Loucy (cell line): ENCODE data around the gene PTPRC.

ENCODE experiments used
- H2AFZ ChIP-seq: fragments of 200-600 bp; sonication (generic); 2 replicates; pipeline ENCODE4 v1.6.0; 2016; ENCODE audit warnings: antibody characterized with exemption, mild to moderate bottlenecking, low read length, moderate library complexity
- H3F3A ChIP-seq: fragments of 200-600 bp; 2 replicates; pipeline ENCODE4 v1.6.0; 2016; ENCODE audit warnings: antibody characterized with exemption, low read depth, mild to moderate bottlenecking
- H3K27me3 ChIP-seq: fragments of 200-600 bp; sonication (generic); 2 replicates; pipeline ENCODE4 v1.6.1; 2014; ENCODE audit warnings: low read length, mild to moderate bottlenecking; ENCODE audit not compliant: insufficient read depth, poor library complexity, severe bottlenecking
- H3K36me3 ChIP-seq: fragments of 200-600 bp; sonication (generic); 2 replicates; pipeline ENCODE4 v1.6.1; 2016; ENCODE audit warnings: low read length; ENCODE audit not compliant: insufficient read depth
- H3K4me1 ChIP-seq: fragments of 200-600 bp; sonication (generic); 2 replicates; pipeline ENCODE4 v1.5.1; 2014; ENCODE audit warnings: low read length, mild to moderate bottlenecking; ENCODE audit not compliant: insufficient read depth, poor library complexity, severe bottlenecking
- H3K4me2 ChIP-seq: fragments of 200-600 bp; sonication (generic); 2 replicates; pipeline ENCODE4 v1.6.0; 2014; ENCODE audit warnings: antibody characterized with exemption, low read length, low read depth, mild to moderate bottlenecking; ENCODE audit not compliant: poor library complexity, severe bottlenecking
- H3K4me3 ChIP-seq: fragments of 200-600 bp; sonication (generic); 2 replicates; pipeline ENCODE4 v1.5.1; 2014; ENCODE audit warnings: low read length, mild to moderate bottlenecking, mixed read lengths; ENCODE audit not compliant: poor library complexity, severe bottlenecking
- H3K79me2 ChIP-seq: fragments of 200-600 bp; sonication (generic); 2 replicates; pipeline ENCODE4 v1.6.1; 2014; ENCODE audit warnings: low read length; ENCODE audit not compliant: insufficient read depth
- H3K9ac ChIP-seq: fragments of 200-600 bp; sonication (generic); 2 replicates; pipeline ENCODE4 v1.6.0; 2014; ENCODE audit warnings: mild to moderate bottlenecking, low read depth, low read length, moderate library complexity; ENCODE audit not compliant: poor library complexity, severe bottlenecking
- H3K9me2 ChIP-seq: fragments of 200-600 bp; sonication (generic); replicated peaks from 2 replicates; pipeline ENCODE4 v1.6.1; 2016; ENCODE audit warnings: low read depth, low read length, mixed read lengths
- H3K9me3 ChIP-seq: fragments of 200-600 bp; sonication (generic); 2 replicates; pipeline ENCODE4 v1.6.1; 2014; ENCODE audit warnings: mild to moderate bottlenecking, antibody characterized with exemption, low read length, low read depth; ENCODE audit not compliant: insufficient read depth
- H4K20me1 ChIP-seq: fragments of 200-600 bp; sonication (generic); 2 replicates; pipeline ENCODE4 v1.6.0; 2014; ENCODE audit warnings: antibody characterized with exemption, low read length, mild to moderate bottlenecking; ENCODE audit not compliant: insufficient read depth, poor library complexity, severe bottlenecking
- EZH2phosphoT487 ChIP-seq: fragments of 200-600 bp; IDR thresholded peaks from 2 replicates; pipeline ENCODE4 v1.6.1; 2018; ENCODE audit warnings: antibody characterized with exemption, mild to moderate bottlenecking, moderate library complexity, borderline replicate concordance
- TF ChIP-seq, protein P1 (sequence below): fragments of 200-600 bp; sonication (generic); conservative IDR thresholded peaks from 2 replicates; pipeline ENCODE4 v1.5.1; 2014; ENCODE audit warnings: mild to moderate bottlenecking, antibody characterized with exemption, low read length

PTPRC gene

DNA sequence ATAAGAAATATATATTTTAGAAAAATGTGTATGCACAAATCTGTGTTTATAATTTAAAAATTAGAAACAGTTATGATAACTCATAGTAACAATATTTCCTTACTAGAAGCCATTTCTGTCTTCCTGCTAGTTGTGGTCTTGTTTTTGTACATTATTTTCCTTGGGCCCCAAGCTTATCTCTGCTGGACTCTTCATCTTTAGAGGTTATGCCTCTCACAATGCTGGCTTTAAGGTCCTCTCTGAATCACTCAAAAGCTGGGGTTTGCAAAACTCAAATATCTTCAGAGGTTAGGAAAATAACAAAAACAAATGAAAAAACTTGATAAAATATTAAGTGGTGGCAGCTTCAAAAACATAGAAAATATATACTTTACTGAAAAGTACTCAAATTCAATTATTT, 133.8 kb downstream of the PTPRC start:
- no peak overlapping the region for H2AFZ ChIP-seq
- no peak overlapping the region for H3K4me3 ChIP-seq
- no peaks in the 10 kb centered on the region for H3K79me2 ChIP-seq
- H4K20me1 ChIP-seq, result no peaks in the 10 kb centered on the region
- H3K27me3 ChIP-seq, result no peaks in the 10 kb centered on the region
- peak overlapping the region; percentile 5 for H3K4me2 ChIP-seq
- no peaks in the 10 kb centered on the region for H3K9me2 ChIP-seq
- peaks cover 73% of the 10 kb centered on the region for H3K4me1 ChIP-seq
- no peak for TF ChIP-seq EZH2phosphoT487
- TF ChIP-seq, protein P1, sequence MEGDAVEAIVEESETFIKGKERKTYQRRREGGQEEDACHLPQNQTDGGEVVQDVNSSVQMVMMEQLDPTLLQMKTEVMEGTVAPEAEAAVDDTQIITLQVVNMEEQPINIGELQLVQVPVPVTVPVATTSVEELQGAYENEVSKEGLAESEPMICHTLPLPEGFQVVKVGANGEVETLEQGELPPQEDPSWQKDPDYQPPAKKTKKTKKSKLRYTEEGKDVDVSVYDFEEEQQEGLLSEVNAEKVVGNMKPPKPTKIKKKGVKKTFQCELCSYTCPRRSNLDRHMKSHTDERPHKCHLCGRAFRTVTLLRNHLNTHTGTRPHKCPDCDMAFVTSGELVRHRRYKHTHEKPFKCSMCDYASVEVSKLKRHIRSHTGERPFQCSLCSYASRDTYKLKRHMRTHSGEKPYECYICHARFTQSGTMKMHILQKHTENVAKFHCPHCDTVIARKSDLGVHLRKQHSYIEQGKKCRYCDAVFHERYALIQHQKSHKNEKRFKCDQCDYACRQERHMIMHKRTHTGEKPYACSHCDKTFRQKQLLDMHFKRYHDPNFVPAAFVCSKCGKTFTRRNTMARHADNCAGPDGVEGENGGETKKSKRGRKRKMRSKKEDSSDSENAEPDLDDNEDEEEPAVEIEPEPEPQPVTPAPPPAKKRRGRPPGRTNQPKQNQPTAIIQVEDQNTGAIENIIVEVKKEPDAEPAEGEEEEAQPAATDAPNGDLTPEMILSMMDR, result no peak
- H3K9me3 ChIP-seq, result no peaks in the 10 kb centered on the region
- no peaks in the 10 kb centered on the region for H3K36me3 ChIP-seq
- H3F3A ChIP-seq, result no peaks in the 10 kb centered on the region
- H3K9ac ChIP-seq, result peak overlapping the region; percentile 0

DNA sequence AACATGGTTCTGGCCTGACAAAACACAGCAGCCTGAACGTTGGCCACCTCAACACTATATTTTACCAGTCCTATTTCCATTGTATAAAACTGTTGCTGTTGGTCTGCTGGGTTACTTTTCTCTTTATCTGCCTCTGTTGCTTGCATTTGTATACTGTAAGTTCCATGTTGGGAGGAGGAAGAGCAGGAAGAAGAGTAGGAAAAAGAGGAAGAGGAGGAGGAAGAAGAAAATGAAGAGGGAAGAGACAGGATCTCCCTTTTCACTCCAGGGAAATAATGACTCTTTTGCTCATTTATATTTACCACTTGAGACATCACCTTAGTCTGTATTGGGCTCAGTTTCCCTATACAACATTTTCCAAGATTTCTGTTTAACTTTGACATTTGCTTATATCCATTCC, 134.2 kb downstream of the PTPRC start:
- TF ChIP-seq, protein P1, result no peak
- no peak for TF ChIP-seq EZH2phosphoT487
- Histone ChIP-seq H3K79me2 (no peaks in the 10 kb centered on the region), H3K4me3 (no peak overlapping the region), H3K36me3 (no peaks in the 10 kb centered on the region), H3K4me2 (peak overlapping the region; percentile 5), H3K9me3 (no peaks in the 10 kb centered on the region), H3K9me2 (no peaks in the 10 kb centered on the region), H4K20me1 (no peaks in the 10 kb centered on the region), H3K9ac (peak overlapping the region; percentile 0), H3K4me1 (peaks cover 77% of the 10 kb centered on the region), H3K27me3 (no peaks in the 10 kb centered on the region), H3F3A (no peaks in the 10 kb centered on the region), H2AFZ (no peak overlapping the region)

DNA sequence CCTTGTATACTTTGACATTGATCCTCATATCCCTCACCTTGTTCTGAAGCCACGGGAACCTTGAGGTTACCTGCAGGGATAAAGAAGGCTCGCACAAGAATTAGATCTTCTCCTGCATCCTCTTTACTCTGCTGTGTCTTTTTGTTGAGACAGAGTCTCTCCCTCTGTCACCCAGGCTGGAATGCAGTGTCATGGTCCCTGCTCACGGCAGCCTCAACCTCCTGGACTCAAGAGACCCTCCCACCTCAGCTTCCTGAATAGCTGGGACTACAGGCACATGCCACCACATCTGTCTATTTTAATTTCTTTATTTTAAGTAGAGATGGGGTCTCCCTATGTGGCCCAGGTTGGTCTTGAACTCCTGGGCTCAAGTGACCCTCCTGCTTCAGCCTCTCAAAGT, 134.7 kb downstream of the PTPRC start:
- no peaks in the 10 kb centered on the region for H4K20me1 ChIP-seq
- no peak for TF ChIP-seq EZH2phosphoT487
- TF ChIP-seq, protein P1, result no peak
- H3K4me3 ChIP-seq, result no peak overlapping the region
- H3K9me2 ChIP-seq, result no peaks in the 10 kb centered on the region
- no peaks in the 10 kb centered on the region for H3K36me3 ChIP-seq
- no peaks in the 10 kb centered on the region for H3K9me3 ChIP-seq
- no peak overlapping the region for H3K9ac ChIP-seq
- peaks cover 82% of the 10 kb centered on the region for H3K4me1 ChIP-seq
- H3F3A ChIP-seq, result no peaks in the 10 kb centered on the region
- no peaks in the 10 kb centered on the region for H3K27me3 ChIP-seq
- no peaks in the 10 kb centered on the region for H3K79me2 ChIP-seq
- H3K4me2 ChIP-seq, result peak overlapping the region; percentile 5
- no peak overlapping the region for H2AFZ ChIP-seq
